HL-60/S4 (cell line): ENCODE measurements around the gene SLC35B1.

Experiments used
- in situ Hi-C: fragments of 300-500 bp; cut with MboI; formaldehyde crosslinking; loops from 2 replicates; pipeline ENCODE4 v1.14.3; 2022; ENCODE audit warnings: low sequenced_read_pairs

Gene SLC35B1

DNA sequence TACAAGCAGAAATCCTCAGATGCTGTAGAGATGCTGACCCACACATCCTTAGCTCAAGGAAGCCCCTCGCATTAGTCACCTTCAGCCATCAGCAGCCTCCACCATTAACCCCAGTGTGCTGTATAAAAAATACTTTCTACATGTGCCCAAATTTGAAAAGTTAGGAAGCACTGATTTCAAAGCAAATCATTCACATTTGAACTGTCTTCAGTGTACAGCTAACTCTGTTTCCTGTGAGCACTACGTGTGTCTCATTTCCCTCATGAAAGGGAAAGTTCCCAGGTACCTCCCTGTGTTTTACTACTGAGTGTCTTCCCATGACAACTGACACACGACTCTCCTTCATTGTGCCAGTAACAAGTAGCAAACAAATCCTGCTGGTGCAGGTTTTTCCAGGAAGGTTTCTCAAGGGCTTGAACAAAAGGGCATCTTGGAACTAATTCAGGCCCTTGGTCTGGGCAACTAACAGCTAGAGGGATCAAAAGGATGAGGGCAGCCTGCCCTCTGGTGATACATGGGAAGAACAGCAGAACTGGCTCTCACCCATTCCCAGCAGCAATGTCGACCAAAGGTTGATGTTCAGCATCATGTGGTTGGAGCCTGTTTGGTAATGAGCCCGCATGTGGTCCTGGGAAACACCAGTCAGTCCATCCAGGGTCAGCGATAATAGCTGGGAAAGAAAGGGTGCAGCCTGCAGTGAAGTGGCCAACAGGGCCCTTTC is 4.0 kb downstream of the SLC35B1 start:
- in situ Hi-C loops, result loop anchor here (10.0 kb wide), 1 partner anchor 141 kb away; the partner anchor contains the start of gene TAC4

- in situ Hi-C loops, result loop anchor here (10.0 kb wide), 1 partner anchor 144 kb away; the partner anchor contains the start of gene TAC4
Observed at GRCh38 chr17:49700960-49701359, 6.8 kb downstream of the SLC35B1 start.

DNA sequence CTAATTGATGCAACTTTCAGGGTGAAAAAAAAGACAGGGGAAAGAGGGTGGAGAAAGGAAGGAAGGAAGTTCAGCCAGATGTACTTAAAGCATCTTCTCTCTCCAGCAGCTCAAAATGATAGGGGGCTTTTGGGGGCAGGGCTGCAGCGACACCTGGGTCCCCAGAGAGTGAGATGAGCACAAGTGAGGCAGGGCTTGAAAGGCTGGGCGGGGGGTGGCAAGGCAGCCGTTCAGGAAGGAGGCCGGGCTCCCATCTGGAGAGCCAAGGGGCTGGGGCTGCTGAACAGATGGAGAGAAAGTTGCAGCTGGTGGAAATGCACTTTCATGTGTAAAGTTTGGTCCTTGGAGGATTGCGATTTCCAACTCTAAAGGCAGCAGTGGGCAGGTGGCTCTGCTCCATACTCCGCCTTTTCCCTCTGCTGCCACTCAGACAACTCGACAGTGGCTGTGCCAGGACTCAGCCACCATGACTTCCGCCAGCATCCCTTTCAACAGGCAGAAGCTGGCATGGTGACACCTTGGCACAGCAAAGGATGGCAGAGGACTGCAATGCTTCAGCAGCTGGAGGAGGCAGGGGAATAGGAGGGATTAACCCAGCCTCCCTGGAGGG is 7.7 kb downstream of the SLC35B1 start:
- in situ Hi-C loops, result loop anchor here (10.0 to 25.0 kb wide), 2 partner anchors 145 to 288 kb away; partner anchors contain the start of genes PHB1 and TAC4

- in situ Hi-C loops, result loop anchor here (25.0 kb wide), 1 partner anchor 286 kb away; the partner anchor contains the start of gene PHB1
Observed at GRCh38 chr17:49698005-49698404, 9.8 kb downstream of the SLC35B1 start.

- in situ Hi-C loops, result loop anchor here (25.0 kb wide), 1 partner anchor 284 kb away; the partner anchor contains the start of gene PHB1
Observed at GRCh38 chr17:49696233-49696761, 11.5 kb downstream of the SLC35B1 start.

DNA sequence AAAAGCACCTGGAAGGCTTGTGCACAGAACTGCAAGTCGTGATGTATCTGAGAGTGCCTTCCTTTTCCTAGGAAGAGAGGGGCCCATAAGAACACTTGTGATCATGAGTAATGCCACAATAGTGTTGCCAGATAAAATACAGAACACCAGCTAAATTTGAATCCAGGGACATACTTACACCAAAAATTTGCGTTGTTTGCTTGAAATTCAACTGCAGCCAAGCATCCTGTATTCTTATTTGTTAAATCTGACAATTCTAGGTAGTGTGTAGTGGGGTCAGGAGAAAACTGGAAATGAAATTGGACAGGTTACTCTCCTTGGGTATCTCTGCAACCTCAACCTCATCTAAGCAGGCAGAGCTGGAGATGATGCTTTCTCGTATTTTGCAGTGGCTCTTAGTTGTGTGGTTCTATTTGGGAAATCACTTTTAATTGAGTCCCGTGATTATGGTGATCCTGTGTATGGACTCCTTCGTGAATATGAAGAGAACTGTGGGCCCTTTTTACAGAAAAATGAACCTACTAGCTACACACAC is 12.0 kb downstream of the SLC35B1 start:
- in situ Hi-C loops, result loop anchor here (25.0 kb wide), 1 partner anchor 283 kb away; the partner anchor contains the start of gene PHB1

- in situ Hi-C loops, result loop anchor here (5.0 to 25.0 kb wide), 2 partner anchors 123 to 283 kb away; partner anchors contain the start of gene PHB1
Observed at GRCh38 chr17:49694847-49695697, 12.7 kb downstream of the SLC35B1 start.

GRCh38 chr17:49692751-49693150 is 15.0 kb downstream of the SLC35B1 start:
- in situ Hi-C loops, result loop anchor here (5.0 to 25.0 kb wide), 2 partner anchors 120 to 280 kb away; partner anchors contain the start of gene PHB1

GRCh38 chr17:49691677-49692191 is 16.0 kb downstream of the SLC35B1 start:
- in situ Hi-C loops, result loop anchor here (5.0 to 25.0 kb wide), 2 partner anchors 119 to 279 kb away; partner anchors contain the start of gene PHB1

GRCh38 chr17:49691086-49691676 is 16.6 kb downstream of the SLC35B1 start:
- in situ Hi-C loops, result loop anchor here (5.0 to 25.0 kb wide), 2 partner anchors 119 to 279 kb away; partner anchors contain the start of gene PHB1

DNA sequence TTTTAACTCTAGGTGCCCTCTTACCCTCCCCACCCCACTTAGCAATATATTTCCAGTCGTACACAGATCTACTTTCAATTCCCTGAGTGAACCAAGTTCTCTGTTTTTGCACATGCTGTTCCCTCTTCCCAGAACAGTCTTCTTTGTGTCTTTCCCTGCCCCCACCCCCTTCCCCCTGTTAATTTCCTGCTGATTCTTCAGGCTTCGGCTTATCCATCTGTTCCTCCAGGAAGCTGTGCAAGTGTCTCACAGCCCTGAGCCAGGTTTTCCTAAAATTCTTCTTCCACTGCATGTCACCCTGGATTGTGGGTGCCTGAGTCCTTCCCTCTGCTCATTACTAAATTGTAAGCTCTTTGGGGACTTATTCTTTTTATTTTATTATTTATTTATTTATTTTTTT is 17.5 kb downstream of the SLC35B1 start:
- in situ Hi-C loops, result loop anchor here (5.0 to 25.0 kb wide), 2 partner anchors 118 to 278 kb away; partner anchors contain the start of gene PHB1

DNA sequence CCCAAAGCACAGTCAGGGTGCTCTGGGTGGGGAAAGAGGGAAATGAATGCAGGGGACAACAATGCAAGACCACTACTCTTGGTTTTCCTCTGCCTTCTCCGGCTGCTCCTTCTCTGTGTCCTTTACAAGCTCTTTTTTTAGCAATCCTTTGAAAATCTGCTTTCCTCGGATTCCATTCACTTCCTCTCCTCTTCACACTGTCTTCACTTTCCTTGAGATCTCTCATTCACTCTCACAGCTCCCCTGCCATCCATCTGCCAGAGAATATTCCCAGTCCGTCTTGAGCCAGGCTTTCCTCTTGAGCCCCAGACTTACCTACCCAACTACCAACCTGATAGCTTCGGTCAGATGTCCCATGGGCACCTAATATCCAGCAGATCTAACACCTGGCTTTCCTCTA is 18.9 kb downstream of the SLC35B1 start:
- in situ Hi-C loops, result loop anchor here (25.0 kb wide), 1 partner anchor 277 kb away; the partner anchor contains the start of gene PHB1

DNA sequence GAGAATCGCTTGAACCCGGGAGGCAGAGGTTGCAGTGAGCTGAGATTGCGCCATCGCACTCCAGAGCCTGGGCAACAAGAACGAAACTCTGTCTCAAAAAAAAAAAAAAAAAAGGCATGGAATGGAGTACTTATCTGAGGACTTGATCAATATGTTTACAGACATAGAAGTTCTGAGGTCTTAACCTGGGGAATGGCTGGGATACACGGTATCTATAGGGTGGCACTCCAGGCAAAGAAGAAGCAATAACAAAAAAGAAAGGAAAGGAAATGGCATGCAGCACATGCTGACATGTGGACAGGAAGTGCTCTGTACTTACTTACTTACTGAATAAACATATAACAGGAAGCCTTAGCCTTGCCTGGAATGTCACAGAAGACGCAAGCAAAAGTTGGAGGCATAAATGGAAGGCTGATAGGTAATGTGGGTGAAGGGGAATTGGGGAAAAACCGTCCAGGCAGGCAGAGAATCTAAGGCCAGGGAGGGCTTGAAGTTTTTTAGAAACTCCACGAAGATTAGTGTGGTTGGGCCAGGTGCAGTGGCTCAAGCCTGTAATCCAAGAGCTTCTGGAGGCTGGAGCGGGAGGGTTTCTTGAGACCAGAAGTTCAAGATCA is 19.8 kb downstream of the SLC35B1 start:
- in situ Hi-C loops, result loop anchor here (25.0 kb wide), 1 partner anchor 276 kb away; the partner anchor contains the start of gene PHB1

DNA sequence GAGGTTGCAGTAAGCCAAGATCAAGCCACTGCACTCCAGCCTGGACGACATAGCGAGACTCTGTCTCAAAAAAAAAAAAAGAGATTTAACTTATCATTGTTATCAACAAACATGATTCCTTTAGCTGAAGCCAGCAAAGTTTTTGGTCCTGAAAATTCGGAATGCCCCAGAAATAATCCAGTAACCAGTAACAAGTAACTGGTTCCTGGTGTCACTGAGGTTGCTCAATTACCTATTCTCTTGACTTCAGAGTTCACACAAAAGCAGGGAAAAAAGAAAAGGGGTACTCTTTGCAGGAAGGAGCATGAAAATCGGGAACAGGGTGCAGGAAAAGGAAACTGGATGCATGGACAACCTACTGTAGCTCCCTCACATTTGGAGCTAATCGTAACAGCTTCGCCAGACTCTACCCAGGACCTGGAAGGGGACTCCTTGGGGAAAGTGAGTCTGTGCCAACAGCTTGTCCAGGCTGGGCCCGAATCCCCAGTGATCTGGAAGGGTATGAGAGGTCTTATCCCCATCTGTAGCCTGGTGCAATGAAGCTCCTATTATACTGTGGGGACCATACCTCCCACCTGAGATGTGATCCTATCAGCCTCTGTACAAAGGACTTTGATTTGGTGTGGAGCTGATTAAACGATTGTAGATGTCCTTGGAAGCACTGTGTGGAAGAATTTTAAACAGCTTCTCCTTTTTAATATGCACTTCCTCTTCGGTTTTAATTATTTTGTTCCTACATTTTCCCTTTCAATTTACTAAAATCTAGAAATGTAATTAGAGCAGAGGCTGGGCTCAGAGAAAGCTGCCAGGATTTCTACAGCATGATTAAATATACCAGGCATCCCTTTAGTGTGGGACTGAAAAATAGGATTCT is 26.4 kb downstream of the SLC35B1 start:
- in situ Hi-C loops, result loop anchor here (25.0 kb wide), 1 partner anchor 269 kb away; the partner anchor contains the start of gene PHB1

- in situ Hi-C loops, result loop anchor here (25.0 kb wide), 1 partner anchor 268 kb away; the partner anchor contains the start of gene PHB1
Observed at GRCh38 chr17:49680314-49680713, 27.4 kb downstream of the SLC35B1 start.

GRCh38 chr17:49677933-49678847 is 29.6 kb downstream of the SLC35B1 start, which contains the start of gene SPOP:
TSS of gene SPOP (minus strand) at chr17:49678097. CDS start at chr17:49622810, 55,287 bp downstream.
- in situ Hi-C loops, result loop anchor here (25.0 kb wide), 1 partner anchor 266 kb away; the partner anchor contains the start of gene PHB1
